D341Med (cell line): ENCODE results near the gene PPFIA4.

Source experiments
- DNase-seq: peaks from one replicate; pipeline ENCODE4 v3.0.0; 2012; ENCODE audit warnings: low spot score

PPFIA4 gene

GRCh38 chr1:203040513-203041275 is 14.4 kb downstream of the PPFIA4 start:
- no peak for DNase-seq

DNA sequence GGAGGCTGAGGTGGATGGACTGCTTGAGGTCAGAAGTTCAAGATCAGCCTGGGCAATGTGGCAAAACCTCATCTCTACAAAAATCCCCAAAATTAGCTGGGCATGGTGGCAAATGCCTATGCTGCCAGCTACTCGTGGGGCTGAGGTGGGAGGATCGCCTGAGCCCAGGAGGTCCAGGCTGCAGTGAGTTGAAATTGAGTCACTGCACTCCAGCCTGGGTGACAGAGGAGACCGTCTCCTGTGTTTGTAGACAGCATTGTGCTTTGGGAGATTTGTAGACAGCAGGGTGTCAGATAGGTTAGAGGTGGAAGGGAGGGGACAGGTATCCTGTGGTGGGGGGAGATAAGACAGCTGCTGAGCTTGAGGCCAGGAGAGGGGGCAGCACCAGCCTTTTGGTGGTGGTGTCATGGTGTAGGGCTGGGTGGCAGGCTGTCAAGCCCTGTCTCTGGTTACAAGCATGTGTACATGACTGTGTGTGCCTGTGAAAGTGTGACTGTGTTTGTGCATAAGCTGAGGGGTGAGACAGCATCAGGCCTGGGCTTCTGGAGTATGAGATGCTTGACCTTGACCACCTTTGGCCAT is 15.2 kb downstream of the PPFIA4 start:
- DNase-seq: no peak

GRCh38 chr1:203043830-203044545 is 17.7 kb downstream of the PPFIA4 start:
- no peak for DNase-seq

GRCh38 chr1:203044546-203045250 is 18.4 kb downstream of the PPFIA4 start:
- DNase-seq: no peak

DNA sequence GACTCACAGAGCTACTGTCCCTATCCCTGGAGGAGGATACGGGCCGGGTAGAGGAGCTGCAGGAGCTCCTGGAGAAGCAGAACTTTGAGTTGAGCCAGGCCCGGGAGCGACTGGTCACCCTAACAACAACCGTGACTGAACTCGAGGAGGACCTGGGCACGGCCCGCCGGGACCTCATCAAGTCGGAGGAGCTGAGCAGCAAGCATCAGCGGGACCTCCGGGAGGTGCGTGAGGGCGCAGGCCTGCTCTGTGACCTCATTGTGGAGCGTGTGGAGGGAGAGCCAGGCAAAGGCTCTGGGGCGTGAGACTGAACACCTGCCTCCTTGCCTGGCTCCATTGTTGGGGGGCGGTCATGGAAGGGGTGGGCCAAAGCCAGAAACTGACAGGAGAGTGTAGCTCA is 19.0 kb downstream of the PPFIA4 start:
- no peak for DNase-seq

- DNase-seq: no peak
Measured at GRCh38 chr1:203045821-203046594, 19.7 kb downstream of the PPFIA4 start.

- no peak for DNase-seq
Measured at GRCh38 chr1:203046984-203047630, 20.8 kb downstream of the PPFIA4 start.

DNA sequence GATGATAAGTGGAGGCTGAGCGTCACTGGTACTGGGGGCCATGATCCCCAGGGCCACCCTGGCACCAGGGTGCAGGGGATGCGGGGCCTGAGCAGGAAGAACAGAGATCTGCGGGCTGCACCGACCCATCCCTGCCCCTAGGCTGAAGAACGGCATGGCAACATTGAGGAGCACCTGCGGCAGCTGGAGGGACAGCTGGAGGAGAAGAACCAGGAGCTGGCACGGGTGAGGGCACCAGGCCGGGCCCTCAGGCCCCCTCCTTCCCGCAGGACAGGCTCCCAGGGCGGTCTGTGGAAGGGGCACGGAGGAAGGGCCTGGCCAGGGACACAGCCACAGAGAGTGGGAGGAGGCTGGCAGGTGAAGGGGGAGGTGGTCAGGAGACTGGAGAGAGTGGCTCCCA is 21.8 kb downstream of the PPFIA4 start:
- no peak for DNase-seq

GRCh38 chr1:203048555-203049051 is 22.3 kb downstream of the PPFIA4 start:
- peak; percentile 65 for DNase-seq

DNA sequence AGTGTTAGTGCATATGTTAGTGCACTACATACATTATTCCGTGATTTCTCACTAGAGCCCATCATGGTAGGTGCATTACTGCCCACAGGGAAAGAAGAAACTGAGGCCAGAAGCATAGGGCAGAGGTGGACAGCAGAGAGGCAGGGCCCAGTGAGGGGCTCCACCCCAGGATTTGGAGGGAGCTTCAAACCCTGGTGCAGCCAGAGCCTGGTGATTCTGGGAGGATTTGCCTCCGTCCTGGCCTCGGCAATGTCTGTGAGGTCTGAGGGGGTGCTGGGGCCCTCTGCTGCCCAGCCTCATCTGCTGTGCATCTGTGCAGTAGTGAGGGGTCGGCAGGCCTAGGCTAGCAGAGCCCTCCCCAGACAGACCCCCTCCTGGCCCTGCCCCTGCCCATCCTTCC is 22.8 kb downstream of the PPFIA4 start:
- DNase-seq: no peak

DNA sequence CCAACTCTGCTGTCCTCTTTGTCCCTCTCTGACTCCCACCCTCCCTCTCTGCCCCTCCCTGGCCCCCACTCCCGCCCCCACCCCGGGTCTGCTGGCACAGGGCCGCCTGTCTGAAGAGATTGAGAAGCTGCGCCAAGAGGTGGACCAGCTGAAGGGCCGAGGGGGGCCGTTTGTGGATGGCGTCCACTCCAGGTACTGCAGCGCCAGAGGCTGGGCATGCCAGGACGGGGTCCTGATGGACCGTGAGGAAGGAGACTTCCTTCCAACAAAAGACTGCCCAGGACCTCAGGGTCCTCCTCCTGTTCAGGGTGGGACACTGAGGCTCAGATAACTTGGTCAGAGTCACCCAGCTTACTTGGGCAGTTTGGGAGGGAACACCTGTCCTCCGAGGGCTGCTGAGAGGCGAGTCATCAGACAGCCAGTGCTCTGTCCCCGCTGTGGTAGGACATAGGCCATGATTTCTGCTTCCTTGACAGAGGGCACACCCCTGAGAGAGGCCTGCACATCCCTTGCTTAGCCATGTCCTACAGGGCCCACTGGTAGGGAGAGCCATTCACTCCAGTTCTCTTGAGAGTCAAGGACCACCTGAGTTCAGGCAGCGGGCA is 23.4 kb downstream of the PPFIA4 start:
- no peak for DNase-seq

DNA sequence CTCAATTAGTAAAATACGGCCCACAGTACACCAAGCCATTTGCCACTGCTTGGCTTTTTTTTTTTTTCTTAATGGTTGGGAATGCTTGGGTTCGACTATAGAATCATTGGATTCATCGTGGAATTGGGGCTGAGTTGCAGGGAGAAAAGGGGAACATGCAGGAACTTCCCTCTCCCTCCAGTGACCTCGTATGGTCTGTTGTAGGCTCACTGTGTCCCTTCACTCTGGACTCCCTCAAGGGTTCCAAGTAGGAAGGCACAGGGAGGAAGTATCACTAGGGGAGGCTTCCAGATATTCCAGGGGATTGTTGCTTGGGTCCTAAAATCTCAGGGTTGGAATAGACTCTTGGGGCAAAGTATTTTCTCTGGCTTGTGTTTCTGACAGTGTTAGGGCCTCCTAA is 24.5 kb downstream of the PPFIA4 start:
- no peak for DNase-seq

- DNase-seq: no peak
Measured at GRCh38 chr1:203051841-203052324, 25.6 kb downstream of the PPFIA4 start.

GRCh38 chr1:203052601-203053000 is 26.3 kb downstream of the PPFIA4 start:
- DNase-seq: no peak

GRCh38 chr1:203054184-203054583 is 27.9 kb downstream of the PPFIA4 start:
- DNase-seq: no peak

DNA sequence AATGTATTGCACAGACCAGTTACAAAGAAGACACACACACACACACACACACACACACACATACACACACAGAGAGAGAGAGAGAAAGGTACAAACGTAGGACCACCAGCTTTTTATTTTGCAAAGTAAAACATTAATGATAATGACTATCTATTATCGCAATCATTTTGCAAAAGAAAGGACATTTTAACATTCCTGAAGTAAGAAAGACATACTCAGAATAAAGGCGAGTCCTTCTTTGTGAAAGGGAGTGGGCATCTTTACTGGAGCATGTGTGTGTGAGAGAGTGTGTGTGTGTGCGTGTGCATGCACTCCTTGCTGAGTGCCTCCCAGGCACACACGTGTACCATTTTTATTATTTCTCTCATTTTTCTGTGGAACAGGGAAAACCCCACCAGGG is 28.4 kb downstream of the PPFIA4 start:
- DNase-seq: no peak

DNA sequence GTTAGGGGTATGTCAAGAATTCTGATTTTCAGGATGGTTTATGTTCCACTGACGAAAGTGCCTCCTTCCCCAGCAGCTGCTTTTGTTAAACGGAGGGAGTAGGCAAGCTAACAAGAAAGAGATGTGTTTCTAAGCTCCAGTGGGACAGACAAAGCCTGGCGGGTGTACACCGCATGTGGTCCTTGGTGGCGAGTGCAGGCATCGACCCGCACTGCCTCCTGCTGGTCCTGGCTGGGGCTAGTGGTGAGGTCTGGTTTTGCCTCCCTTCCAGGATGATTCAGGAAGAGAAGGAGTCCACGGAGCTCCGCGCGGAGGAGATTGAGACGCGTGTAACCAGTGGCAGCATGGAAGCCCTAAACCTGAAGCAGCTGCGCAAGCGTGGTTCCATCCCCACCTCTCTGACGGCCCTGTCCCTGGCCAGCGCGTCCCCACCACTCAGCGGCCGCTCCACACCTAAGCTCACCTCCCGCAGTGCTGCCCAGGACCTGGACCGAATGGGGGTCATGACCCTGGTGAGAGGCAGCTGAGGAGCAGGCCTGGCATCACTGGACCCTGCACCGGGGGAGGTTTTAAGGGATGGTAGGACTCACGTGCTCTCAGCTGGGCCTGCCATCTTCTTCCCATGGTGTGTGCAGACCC is 29.0 kb downstream of the PPFIA4 start:
- no peak for DNase-seq

DNA sequence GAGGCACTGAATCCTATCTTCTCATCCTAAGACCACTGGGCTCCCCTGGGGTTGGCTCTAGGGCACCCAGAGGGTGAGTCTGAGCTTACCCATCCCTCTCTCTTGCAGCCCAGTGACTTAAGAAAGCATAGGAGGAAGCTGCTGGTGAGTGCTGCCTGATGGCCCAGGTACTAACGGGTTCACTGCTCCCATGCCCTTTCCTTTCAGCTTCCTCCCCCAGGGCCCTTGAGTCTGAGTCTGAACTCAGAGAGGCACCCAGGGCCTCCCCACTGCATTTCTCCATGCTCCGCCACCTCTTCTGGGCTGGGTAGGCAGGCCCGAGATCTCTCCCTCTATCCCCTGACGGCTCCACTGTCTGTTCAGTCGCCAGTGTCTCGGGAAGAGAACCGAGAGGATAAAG is 29.7 kb downstream of the PPFIA4 start:
- no peak for DNase-seq

DNA sequence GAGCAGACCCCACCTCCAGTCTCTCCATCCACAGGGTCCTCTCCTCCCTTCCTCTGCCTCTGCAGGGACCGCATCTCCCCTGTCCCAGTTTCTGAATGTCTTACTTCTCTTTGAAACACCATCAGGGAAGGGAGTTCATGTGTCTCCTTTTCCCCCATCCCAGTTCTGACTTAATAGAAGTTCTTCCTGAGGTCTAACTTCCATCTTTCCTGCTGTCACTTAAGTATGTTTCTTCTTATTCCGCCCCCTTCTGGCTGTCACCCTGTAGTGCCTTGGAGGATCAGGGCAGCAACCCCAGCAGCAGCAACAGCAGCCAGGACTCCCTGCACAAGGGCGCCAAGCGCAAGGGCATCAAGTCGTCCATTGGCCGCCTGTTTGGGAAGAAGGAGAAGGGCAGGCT is 30.2 kb downstream of the PPFIA4 start:
- no peak for DNase-seq
